ENCODE results near the gene TXNRD2.
"Not testable (repeated sequence)": the region's sequence is repeated elsewhere in the genome, so short reads cannot be mapped to it uniquely, and the experiment has no call there.

The TXNRD2 gene

GRCh38 chr22:19927696-19928095 is 13.9 kb downstream of the TXNRD2 start:
- no peaks in the 10 kb centered on the region for H3K36me3 ChIP-seq (ENCODE audit: insufficient read depth, low read length)
- no peaks in the 10 kb centered on the region for H3K4me1 ChIP-seq (ENCODE audit: control insufficient read depth, insufficient read depth, low read length, unreplicated experiment)
- no peak overlapping the region for H3K4me3 ChIP-seq (ENCODE audit: low read depth, low read length)
- H2AFZ ChIP-seq (ENCODE audit: low read length, unreplicated experiment): no peak overlapping the region
- no peaks in the 10 kb centered on the region for H3K27me3 ChIP-seq (ENCODE audit: insufficient read depth, low read length)
- no peak overlapping the region for H3K27ac ChIP-seq (ENCODE audit: low read depth, low read length)
- H3K79me2 ChIP-seq (ENCODE audit: control insufficient read depth, insufficient read depth, low read length, unreplicated experiment): no peaks in the 10 kb centered on the region

- H3K27me3 ChIP-seq (ENCODE audit: insufficient read depth, low read length); H3K79me2 ChIP-seq (ENCODE audit: control insufficient read depth, insufficient read depth, low read length, unreplicated experiment); H2AFZ ChIP-seq (ENCODE audit: low read length, unreplicated experiment); H3K4me1 ChIP-seq (ENCODE audit: control insufficient read depth, insufficient read depth, low read length, unreplicated experiment); H3K4me3 ChIP-seq (ENCODE audit: low read depth, low read length); H3K27ac ChIP-seq (ENCODE audit: low read depth, low read length); H3K36me3 ChIP-seq (ENCODE audit: insufficient read depth, low read length): not testable (repeated sequence)
These were observed 15.6 kb downstream of the TXNRD2 start for GRCh38 chr22:19926028-19926427.

GRCh38 chr22:19923914-19924513 is 17.6 kb downstream of the TXNRD2 start:
- H3K27ac ChIP-seq (ENCODE audit: low read depth, low read length): no peak overlapping the region
- H3K4me3 ChIP-seq (ENCODE audit: low read depth, low read length): no peak overlapping the region
- no peaks in the 10 kb centered on the region for H3K36me3 ChIP-seq (ENCODE audit: insufficient read depth, low read length)
- H3K4me1 ChIP-seq (ENCODE audit: control insufficient read depth, insufficient read depth, low read length, unreplicated experiment): no peaks in the 10 kb centered on the region
- no peak overlapping the region for H2AFZ ChIP-seq (ENCODE audit: low read length, unreplicated experiment)
- no peaks in the 10 kb centered on the region for H3K79me2 ChIP-seq (ENCODE audit: control insufficient read depth, insufficient read depth, low read length, unreplicated experiment)
- no peaks in the 10 kb centered on the region for H3K27me3 ChIP-seq (ENCODE audit: insufficient read depth, low read length)

GRCh38 chr22:19921544-19922081 is 20.0 kb downstream of the TXNRD2 start:
- no peaks in the 10 kb centered on the region for H3K27me3 ChIP-seq (ENCODE audit: insufficient read depth, low read length)
- H3K4me3 ChIP-seq (ENCODE audit: low read depth, low read length): no peak overlapping the region
- no peaks in the 10 kb centered on the region for H3K79me2 ChIP-seq (ENCODE audit: control insufficient read depth, insufficient read depth, low read length, unreplicated experiment)
- H3K4me1 ChIP-seq (ENCODE audit: control insufficient read depth, insufficient read depth, low read length, unreplicated experiment): no peaks in the 10 kb centered on the region
- H3K36me3 ChIP-seq (ENCODE audit: insufficient read depth, low read length): no peaks in the 10 kb centered on the region
- H2AFZ ChIP-seq (ENCODE audit: low read length, unreplicated experiment): no peak overlapping the region
- H3K27ac ChIP-seq (ENCODE audit: low read depth, low read length): no peak overlapping the region

- no peaks in the 10 kb centered on the region for H3K79me2 ChIP-seq (ENCODE audit: control insufficient read depth, insufficient read depth, low read length, unreplicated experiment)
- no peaks in the 10 kb centered on the region for H3K4me1 ChIP-seq (ENCODE audit: control insufficient read depth, insufficient read depth, low read length, unreplicated experiment)
- H3K27ac ChIP-seq (ENCODE audit: low read depth, low read length): no peak overlapping the region
- H3K4me3 ChIP-seq (ENCODE audit: low read depth, low read length): no peak overlapping the region
- no peaks in the 10 kb centered on the region for H3K27me3 ChIP-seq (ENCODE audit: insufficient read depth, low read length)
- no peaks in the 10 kb centered on the region for H3K36me3 ChIP-seq (ENCODE audit: insufficient read depth, low read length)
- H2AFZ ChIP-seq (ENCODE audit: low read length, unreplicated experiment): no peak overlapping the region
These were observed 21.8 kb downstream of the TXNRD2 start for GRCh38 chr22:19919701-19920363.

- H2AFZ ChIP-seq (ENCODE audit: low read length, unreplicated experiment): no peak overlapping the region
- no peaks in the 10 kb centered on the region for H3K36me3 ChIP-seq (ENCODE audit: insufficient read depth, low read length)
- H3K27ac ChIP-seq (ENCODE audit: low read depth, low read length): no peak overlapping the region
- H3K27me3 ChIP-seq (ENCODE audit: insufficient read depth, low read length): no peaks in the 10 kb centered on the region
- H3K79me2 ChIP-seq (ENCODE audit: control insufficient read depth, insufficient read depth, low read length, unreplicated experiment): no peaks in the 10 kb centered on the region
- H3K4me3 ChIP-seq (ENCODE audit: low read depth, low read length): no peak overlapping the region
- H3K4me1 ChIP-seq (ENCODE audit: control insufficient read depth, insufficient read depth, low read length, unreplicated experiment): no peaks in the 10 kb centered on the region
These were observed 23.1 kb downstream of the TXNRD2 start for GRCh38 chr22:19918332-19919106.

- Histone ChIP-seq H3K4me3 (ENCODE audit: low read depth, low read length) (no peak overlapping the region), H3K79me2 (ENCODE audit: control insufficient read depth, insufficient read depth, low read length, unreplicated experiment) (no peaks in the 10 kb centered on the region), H3K27ac (ENCODE audit: low read depth, low read length) (no peak overlapping the region), H3K36me3 (ENCODE audit: insufficient read depth, low read length) (no peaks in the 10 kb centered on the region), H2AFZ (ENCODE audit: low read length, unreplicated experiment) (no peak overlapping the region), H3K4me1 (ENCODE audit: control insufficient read depth, insufficient read depth, low read length, unreplicated experiment) (no peaks in the 10 kb centered on the region), H3K27me3 (ENCODE audit: insufficient read depth, low read length) (no peaks in the 10 kb centered on the region)
These were observed 24.1 kb downstream of the TXNRD2 start for GRCh38 chr22:19917389-19918138.

- H3K27me3 ChIP-seq (ENCODE audit: insufficient read depth, low read length): no peaks in the 10 kb centered on the region
- no peaks in the 10 kb centered on the region for H3K36me3 ChIP-seq (ENCODE audit: insufficient read depth, low read length)
These were observed 24.7 kb downstream of the TXNRD2 start for GRCh38 chr22:19916941-19917340.

GRCh38 chr22:19916006-19916405 is 25.6 kb downstream of the TXNRD2 start:
- H3K4me3 ChIP-seq (ENCODE audit: low read depth, low read length): no peak overlapping the region
- no peaks in the 10 kb centered on the region for H3K27me3 ChIP-seq (ENCODE audit: insufficient read depth, low read length)
- H3K79me2 ChIP-seq (ENCODE audit: control insufficient read depth, insufficient read depth, low read length, unreplicated experiment): no peaks in the 10 kb centered on the region
- H3K36me3 ChIP-seq (ENCODE audit: insufficient read depth, low read length): no peaks in the 10 kb centered on the region
- no peak overlapping the region for H3K27ac ChIP-seq (ENCODE audit: low read depth, low read length)
- no peak overlapping the region for H2AFZ ChIP-seq (ENCODE audit: low read length, unreplicated experiment)
- no peaks in the 10 kb centered on the region for H3K4me1 ChIP-seq (ENCODE audit: control insufficient read depth, insufficient read depth, low read length, unreplicated experiment)

More at GRCh38 chr22:19916941-19917340, 24.7 kb downstream of the TXNRD2 start:
- Histone ChIP-seq H2AFZ (ENCODE audit: low read length, unreplicated experiment) (no peak overlapping the region), H3K79me2 (ENCODE audit: control insufficient read depth, insufficient read depth, low read length, unreplicated experiment) (no peaks in the 10 kb centered on the region), H3K4me3 (ENCODE audit: low read depth, low read length) (no peak overlapping the region), H3K27ac (ENCODE audit: low read depth, low read length) (no peak overlapping the region), H3K4me1 (ENCODE audit: control insufficient read depth, insufficient read depth, low read length, unreplicated experiment) (no peaks in the 10 kb centered on the region)

GRCh38 chr22:19915287-19915954 is 26.2 kb downstream of the TXNRD2 start:
- H3K79me2 ChIP-seq (ENCODE audit: control insufficient read depth, insufficient read depth, low read length, unreplicated experiment): no peaks in the 10 kb centered on the region
- no peak overlapping the region for H3K4me3 ChIP-seq (ENCODE audit: low read depth, low read length)
- H2AFZ ChIP-seq (ENCODE audit: low read length, unreplicated experiment): no peak overlapping the region
- H3K27me3 ChIP-seq (ENCODE audit: insufficient read depth, low read length): no peaks in the 10 kb centered on the region
- no peaks in the 10 kb centered on the region for H3K36me3 ChIP-seq (ENCODE audit: insufficient read depth, low read length)
- no peak overlapping the region for H3K27ac ChIP-seq (ENCODE audit: low read depth, low read length)
- H3K4me1 ChIP-seq (ENCODE audit: control insufficient read depth, insufficient read depth, low read length, unreplicated experiment): no peaks in the 10 kb centered on the region
